ENCODE results near the gene ABCD4. TPM values are rescaled to one million over a fixed set of nuclear protein-coding genes. Genes with fewer than 3 reads are reported as not detected.

The ABCD4 gene
- polyA plus RNA-seq, 1 of the 3 experiments (the other 2 are of a cell fraction) = 37.0 TPM

DNA sequence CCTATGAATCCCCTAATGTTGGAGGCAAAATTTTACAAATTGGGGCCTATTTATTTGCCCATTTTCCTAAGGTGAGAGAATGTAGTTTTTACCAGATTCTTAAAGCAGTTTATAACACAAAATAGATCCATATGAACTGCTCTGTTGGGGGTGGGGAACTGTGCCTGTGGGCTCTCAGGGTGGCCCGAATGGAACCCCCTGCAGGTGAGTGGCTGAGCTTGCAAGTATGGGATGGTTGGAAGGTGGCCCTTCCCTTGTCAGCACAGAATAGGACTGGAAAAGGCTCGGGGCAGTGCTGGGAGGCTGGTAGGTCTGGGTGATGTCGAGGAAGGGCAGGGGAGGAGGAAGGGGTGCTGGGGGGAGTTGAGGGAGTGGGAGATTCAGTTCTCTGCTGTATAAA lies 58.6 kb downstream of the ABCD4 start (continued):
- TF ChIP-seq, protein P1, sequence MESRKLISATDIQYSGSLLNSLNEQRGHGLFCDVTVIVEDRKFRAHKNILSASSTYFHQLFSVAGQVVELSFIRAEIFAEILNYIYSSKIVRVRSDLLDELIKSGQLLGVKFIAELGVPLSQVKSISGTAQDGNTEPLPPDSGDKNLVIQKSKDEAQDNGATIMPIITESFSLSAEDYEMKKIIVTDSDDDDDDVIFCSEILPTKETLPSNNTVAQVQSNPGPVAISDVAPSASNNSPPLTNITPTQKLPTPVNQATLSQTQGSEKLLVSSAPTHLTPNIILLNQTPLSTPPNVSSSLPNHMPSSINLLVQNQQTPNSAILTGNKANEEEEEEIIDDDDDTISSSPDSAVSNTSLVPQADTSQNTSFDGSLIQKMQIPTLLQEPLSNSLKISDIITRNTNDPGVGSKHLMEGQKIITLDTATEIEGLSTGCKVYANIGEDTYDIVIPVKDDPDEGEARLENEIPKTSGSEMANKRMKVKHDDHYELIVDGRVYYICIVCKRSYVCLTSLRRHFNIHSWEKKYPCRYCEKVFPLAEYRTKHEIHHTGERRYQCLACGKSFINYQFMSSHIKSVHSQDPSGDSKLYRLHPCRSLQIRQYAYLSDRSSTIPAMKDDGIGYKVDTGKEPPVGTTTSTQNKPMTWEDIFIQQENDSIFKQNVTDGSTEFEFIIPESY (IDR thresholded peaks at IDR 0.05; ENCODE audit: borderline replicate concordance, low read depth) = no peak
- TF ChIP-seq RFX5 (IDR thresholded peaks at IDR 0.05; ENCODE audit: low read length) = no peak
- no peak for TF ChIP-seq ELF1 (IDR thresholded peaks at IDR 0.05)
- no peak for TF ChIP-seq JUND (IDR thresholded peaks at IDR 0.05)
- no peak for TF ChIP-seq GABPA (IDR thresholded peaks at IDR 0.05; ENCODE audit: low read depth)

DNA sequence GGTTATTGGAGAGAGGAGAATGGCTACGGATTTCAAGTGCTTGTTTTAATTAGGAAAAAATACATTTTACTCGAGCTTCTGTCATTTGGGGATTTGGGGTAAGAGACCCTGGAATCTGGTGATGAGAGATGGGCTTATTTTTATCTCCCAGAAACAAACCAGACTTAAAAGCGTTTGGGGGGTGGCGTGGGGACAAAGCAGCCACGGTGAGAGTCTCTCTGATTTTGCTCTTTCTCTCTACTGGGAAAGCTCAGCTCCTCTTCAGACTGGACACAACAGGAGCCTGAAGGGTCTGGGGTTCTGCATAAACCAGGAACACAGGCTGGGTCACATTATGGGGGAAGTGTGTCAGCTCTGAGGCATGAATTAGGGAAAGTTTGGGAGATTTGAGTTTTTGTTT lies 59.7 kb downstream of the ABCD4 start:
- Histone ChIP-seq H3K79me2 (ENCODE audit: insufficient read depth) (no peaks in the 10 kb centered on the region), H3K27me3 (ENCODE audit: insufficient read depth) (peaks cover 95% of the 10 kb centered on the region), H3K4me2 (no peak overlapping the region), H3K36me3 (replicated peaks in 1 of 2; ENCODE audit: control insufficient read depth in 1 of 2, insufficient read depth in 2 of 2, low read length in 1 of 2) (no peaks in the 10 kb centered on the region), H2AFZ (ENCODE audit: low read depth) (no peak overlapping the region), H3K9ac (no peak overlapping the region), H4K20me1 (ENCODE audit: insufficient read depth) (peaks cover 18% of the 10 kb centered on the region), H3F3A (replicated peaks; ENCODE audit: insufficient read depth) (no peaks in the 10 kb centered on the region), H3K9me3 (no peaks in the 10 kb centered on the region), H3K4me3 (ENCODE audit: low read depth in 2 of 2, low read length in 1 of 2) (no peak overlapping the region), H3K9me2 (no peaks in the 10 kb centered on the region), H3K27ac (ENCODE audit: low read depth in 2 of 2, low read length in 1 of 2) (no peak overlapping the region), H3K4me1 (ENCODE audit: control insufficient read depth in 1 of 2, insufficient read depth in 2 of 2, low read depth in 1 of 2, low read length in 1 of 2) (no peaks in the 10 kb centered on the region; a peak in 1 of 4 replicates)
- POLR2A ChIA-PET = no interaction called here
- TF ChIP-seq FOXM1 (IDR thresholded peaks at IDR 0.05; ENCODE audit: low read depth) (no peak), MEF2A (IDR thresholded peaks at IDR 0.05; ENCODE audit: borderline replicate concordance, low read depth) (no peak), SIN3A (IDR thresholded peaks at IDR 0.05; ENCODE audit: borderline replicate concordance, low read depth, low read length) (no peak), GABPA (IDR thresholded peaks at IDR 0.05; ENCODE audit: low read depth) (no peak), ELF1 (IDR thresholded peaks at IDR 0.05) (no peak), MXI1 (IDR thresholded peaks at IDR 0.05; ENCODE audit: low read depth, low read length) (no peak), FOSL2 (IDR thresholded peaks at IDR 0.05; ENCODE audit: borderline replicate concordance, low read depth) (no peak), POLR2AphosphoS5 (IDR thresholded peaks at IDR 0.05; ENCODE audit: low read depth, low read length) (no peak), JUND (IDR thresholded peaks at IDR 0.05) (no peak)
- TF ChIP-seq, protein P2, sequence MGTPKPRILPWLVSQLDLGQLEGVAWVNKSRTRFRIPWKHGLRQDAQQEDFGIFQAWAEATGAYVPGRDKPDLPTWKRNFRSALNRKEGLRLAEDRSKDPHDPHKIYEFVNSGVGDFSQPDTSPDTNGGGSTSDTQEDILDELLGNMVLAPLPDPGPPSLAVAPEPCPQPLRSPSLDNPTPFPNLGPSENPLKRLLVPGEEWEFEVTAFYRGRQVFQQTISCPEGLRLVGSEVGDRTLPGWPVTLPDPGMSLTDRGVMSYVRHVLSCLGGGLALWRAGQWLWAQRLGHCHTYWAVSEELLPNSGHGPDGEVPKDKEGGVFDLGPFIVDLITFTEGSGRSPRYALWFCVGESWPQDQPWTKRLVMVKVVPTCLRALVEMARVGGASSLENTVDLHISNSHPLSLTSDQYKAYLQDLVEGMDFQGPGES (IDR thresholded peaks at IDR 0.05; ENCODE audit: low read depth, low read length) = no peak
- TF ChIP-seq, protein P3, sequence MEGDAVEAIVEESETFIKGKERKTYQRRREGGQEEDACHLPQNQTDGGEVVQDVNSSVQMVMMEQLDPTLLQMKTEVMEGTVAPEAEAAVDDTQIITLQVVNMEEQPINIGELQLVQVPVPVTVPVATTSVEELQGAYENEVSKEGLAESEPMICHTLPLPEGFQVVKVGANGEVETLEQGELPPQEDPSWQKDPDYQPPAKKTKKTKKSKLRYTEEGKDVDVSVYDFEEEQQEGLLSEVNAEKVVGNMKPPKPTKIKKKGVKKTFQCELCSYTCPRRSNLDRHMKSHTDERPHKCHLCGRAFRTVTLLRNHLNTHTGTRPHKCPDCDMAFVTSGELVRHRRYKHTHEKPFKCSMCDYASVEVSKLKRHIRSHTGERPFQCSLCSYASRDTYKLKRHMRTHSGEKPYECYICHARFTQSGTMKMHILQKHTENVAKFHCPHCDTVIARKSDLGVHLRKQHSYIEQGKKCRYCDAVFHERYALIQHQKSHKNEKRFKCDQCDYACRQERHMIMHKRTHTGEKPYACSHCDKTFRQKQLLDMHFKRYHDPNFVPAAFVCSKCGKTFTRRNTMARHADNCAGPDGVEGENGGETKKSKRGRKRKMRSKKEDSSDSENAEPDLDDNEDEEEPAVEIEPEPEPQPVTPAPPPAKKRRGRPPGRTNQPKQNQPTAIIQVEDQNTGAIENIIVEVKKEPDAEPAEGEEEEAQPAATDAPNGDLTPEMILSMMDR (IDR thresholded peaks at IDR 0.05) = no peak
- TF ChIP-seq, protein P4, sequence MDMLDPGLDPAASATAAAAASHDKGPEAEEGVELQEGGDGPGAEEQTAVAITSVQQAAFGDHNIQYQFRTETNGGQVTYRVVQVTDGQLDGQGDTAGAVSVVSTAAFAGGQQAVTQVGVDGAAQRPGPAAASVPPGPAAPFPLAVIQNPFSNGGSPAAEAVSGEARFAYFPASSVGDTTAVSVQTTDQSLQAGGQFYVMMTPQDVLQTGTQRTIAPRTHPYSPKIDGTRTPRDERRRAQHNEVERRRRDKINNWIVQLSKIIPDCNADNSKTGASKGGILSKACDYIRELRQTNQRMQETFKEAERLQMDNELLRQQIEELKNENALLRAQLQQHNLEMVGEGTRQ (IDR thresholded peaks at IDR 0.05; ENCODE audit: borderline replicate concordance, low read depth, low read length) = no peak
- 8% methylated on average over 5 of the region's 5 CpGs for WGBS (ENCODE audit: low lambda C conversion rate)
- no peak for DNase-seq
- CTCF ChIA-PET = interaction anchor here (1.2 to 6.2 kb wide), 3 partner anchors 8 to 14 kb away, joined by 3 to 30 read pairs (median 21); no protein-coding TSS in a partner anchor

Measured in SK-N-SH (cell line).